Heart left ventricle (tissue), 16 donors: Measurements from ENCODE around the gene SMAD4. TPM values are rescaled to one million over a fixed set of nuclear protein-coding genes. Genes with fewer than 3 reads are reported as not detected.

Experiments used
- ATAC-seq, 4 donors: fragments of 200-7000 bp; cut with Tn5 transposase; one replicate each; pipeline ENCODE4 v1.9.1; 2020 to 2022; ENCODE audit warnings: moderate library complexity in 4 of 4, mild to moderate bottlenecking in 3 of 4, moderate number of reproducible peaks in 1 of 4
- DNase-seq, 5 donors: peaks; one replicate each; pipeline ENCODE4 v3.0.0-alpha.2; 2020
- H3K27ac ChIP-seq, 12 donors: fragments of 200-600 bp; sonication (generic) in 4 of 12; one replicate each; pipeline versions ENCODE4 v1.5.0 to v1.8.0; 2016 to 2022; ENCODE audit warnings: mild to moderate bottlenecking in 2 of 12
- H3K27me3 ChIP-seq, 9 donors: fragments of 200-600 bp; sonication (generic) in 2 of 9; one replicate each; pipeline versions ENCODE4 v1.5.1 to v1.8.0; 2016 to 2022; ENCODE audit warnings: mild to moderate bottlenecking in 3 of 9
- H3K36me3 ChIP-seq, 9 donors: fragments of 200-600 bp; sonication (generic) in 2 of 9; one replicate each; pipeline versions ENCODE4 v1.5.0 to v1.8.0; 2018 to 2022; ENCODE audit warnings: mild to moderate bottlenecking in 2 of 9
- H3K4me1 ChIP-seq, 12 donors: fragments of 200-600 bp; sonication (generic) in 4 of 12; one replicate each; pipeline versions ENCODE4 v1.5.0 to v1.8.0; 2016 to 2022; ENCODE audit warnings: mild to moderate bottlenecking in 3 of 12
- H3K4me3 ChIP-seq, 12 donors: fragments of 200-600 bp; sonication (generic) in 4 of 12; one replicate each; pipeline versions ENCODE4 v1.5.0 to v1.8.0; 2017 to 2022; ENCODE audit warnings: mild to moderate bottlenecking in 9 of 12, moderate library complexity in 4 of 12
- H3K9me3 ChIP-seq, 12 donors: fragments of 200-600 bp; sonication (generic) in 4 of 12; one replicate each; pipeline versions ENCODE4 v1.5.0 to v1.8.0; 2016 to 2022; ENCODE audit warnings: mild to moderate bottlenecking in 1 of 12
- POLR2A ChIP-seq, 2 donors: fragments of 450-650 bp; IDR thresholded peaks; one replicate each; pipeline ENCODE4 v1.6.1; 2017; ENCODE audit warnings: antibody characterized with exemption in 2 of 2, mild to moderate bottlenecking in 2 of 2, moderate library complexity in 2 of 2
- WGBS, 4 donors: extraction: QIAGEN DNeasy Blood & Tissue Kit in 2 of 4; methylation state at CpG; one replicate each; pipeline versions ENCODE4 v1.1.5 to v1.1.7; 2013 to 2018; 5-methylcytosine and 5-hydroxymethylcytosine counted together
- intact Hi-C, 10 donors: fragments of 100-400 bp; cut with DNase I; formaldehyde crosslinking; loops; one replicate each; pipeline versions ENCODE4 v1.11.1 to v1.14.2; 2022
- polyA plus RNA-seq, 2 donors: library from polyadenylated mRNA; stranded (reverse); fragments of 200-250 nt; gene quantifications; one replicate each; pipeline ENCODE4 v1.2.3, GENCODE V29; 2013
- total RNA-seq, 9 donors: library from RNA; depleted of rRNA in 2 of 9; stranded (reverse); fragments of >200 nt in 2 of 9; fragmentation: NEBNext Ultra II Directional in 3 of 9; extraction: Animal tissue kit (Norgen Biotek cat#: 25700) in 3 of 9; gene quantifications; one replicate each; pipeline versions ENCODE4 v1.1.0 to v1.2.4, GENCODE V29; 2016 to 2023
- TF ChIP-seq, protein P1 (sequence below), 12 donors: fragments of 200-600 bp; sonication (generic) in 4 of 12; IDR thresholded peaks; one replicate each; pipeline versions ENCODE4 v1.5.0 to v1.8.0; 2018 to 2022; ENCODE audit warnings: antibody characterized with exemption in 12 of 12, mild to moderate bottlenecking in 5 of 12
- donor health status: ischemic (EF 13 %, LVEDD 7.1; RV severe dilation, severe dysfunction).
- donor health status: healthy with polysubstance abuse.
- donor health status: DM: no; HTN: yes; CAD: no.
- donor health status: DM: no; HTN: no; CAD: no.
- donor health status: ischemic (EF 25% LVEDD 6.9; RV normal size, moderate dysfunction).
- donor health status: ischemic (EF 25% LVEDD 5.7; RV mildly dilated, moderate dysfunction).
- donor health status: healthy.
- donor health status: DM: yes; HTN: yes; CAD: no.
- donor health status: ischemic (EF 35%, LVEDD 5.7; RV mildly dilated, moderate dysfunction).
- donor health status: nonischemic (EF 11% LVEDD 7.7; RV severe dilation, severe dysfunction).
- donor health status: DM: yes; HTN: yes; CAD: no.
- donor health status: PGD.
- donor health status: ischemic (EF 29% LVEDD 5.4; RV normal size, mild dysfunction).
- donor health status: nonischemic (EF 23%, LVEDD 6.1; RV moderate dilation, normal function).

SMAD4 gene
- total and polyA plus RNA-seq, 11 donors = 10.8 to 103 (median 87.8) TPM

DNA sequence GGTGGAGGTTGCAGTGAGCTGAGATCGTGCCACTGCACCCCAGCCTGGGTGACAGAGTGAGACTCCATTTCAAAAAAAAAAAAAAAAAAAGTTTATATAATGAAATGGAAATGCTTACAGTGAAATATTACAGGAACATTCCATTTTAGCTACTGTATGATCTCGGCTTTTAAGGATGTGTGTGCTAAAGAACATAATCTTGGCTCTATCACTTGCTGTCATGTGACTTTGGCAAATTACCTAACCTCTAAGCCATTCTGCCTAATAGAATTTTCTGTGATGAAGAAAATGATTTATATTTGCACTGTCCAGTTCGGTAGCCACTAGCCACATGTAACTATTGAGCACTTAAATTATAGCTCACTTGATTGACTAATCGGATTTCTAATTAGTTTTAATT, 36.3 kb downstream of the SMAD4 start:
- TF ChIP-seq, protein P1, sequence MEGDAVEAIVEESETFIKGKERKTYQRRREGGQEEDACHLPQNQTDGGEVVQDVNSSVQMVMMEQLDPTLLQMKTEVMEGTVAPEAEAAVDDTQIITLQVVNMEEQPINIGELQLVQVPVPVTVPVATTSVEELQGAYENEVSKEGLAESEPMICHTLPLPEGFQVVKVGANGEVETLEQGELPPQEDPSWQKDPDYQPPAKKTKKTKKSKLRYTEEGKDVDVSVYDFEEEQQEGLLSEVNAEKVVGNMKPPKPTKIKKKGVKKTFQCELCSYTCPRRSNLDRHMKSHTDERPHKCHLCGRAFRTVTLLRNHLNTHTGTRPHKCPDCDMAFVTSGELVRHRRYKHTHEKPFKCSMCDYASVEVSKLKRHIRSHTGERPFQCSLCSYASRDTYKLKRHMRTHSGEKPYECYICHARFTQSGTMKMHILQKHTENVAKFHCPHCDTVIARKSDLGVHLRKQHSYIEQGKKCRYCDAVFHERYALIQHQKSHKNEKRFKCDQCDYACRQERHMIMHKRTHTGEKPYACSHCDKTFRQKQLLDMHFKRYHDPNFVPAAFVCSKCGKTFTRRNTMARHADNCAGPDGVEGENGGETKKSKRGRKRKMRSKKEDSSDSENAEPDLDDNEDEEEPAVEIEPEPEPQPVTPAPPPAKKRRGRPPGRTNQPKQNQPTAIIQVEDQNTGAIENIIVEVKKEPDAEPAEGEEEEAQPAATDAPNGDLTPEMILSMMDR (IDR thresholded peaks at IDR 0.05) = no peak
- TF ChIP-seq POLR2A (IDR thresholded peaks at IDR 0.05) = no peak
- Histone ChIP-seq H3K27me3 (no peaks in the 10 kb centered on the region), H3K36me3 (peaks cover 0 to 96% (median 88%) of the 10 kb centered on the region in 9 donors), H3K27ac (no peak overlapping the region), H3K4me3 (no peak overlapping the region), H3K4me1 (peaks cover 0 to 16% (median 1%) of the 10 kb centered on the region in 12 donors), H3K9me3 (no peaks in the 10 kb centered on the region)
- no peak for ATAC-seq
- intact Hi-C loops = no loop called here
- WGBS, 4 donors = 70 to 81% (median 78%) methylated on average over 4 of the region's 4 CpGs
- no peak for DNase-seq

DNA sequence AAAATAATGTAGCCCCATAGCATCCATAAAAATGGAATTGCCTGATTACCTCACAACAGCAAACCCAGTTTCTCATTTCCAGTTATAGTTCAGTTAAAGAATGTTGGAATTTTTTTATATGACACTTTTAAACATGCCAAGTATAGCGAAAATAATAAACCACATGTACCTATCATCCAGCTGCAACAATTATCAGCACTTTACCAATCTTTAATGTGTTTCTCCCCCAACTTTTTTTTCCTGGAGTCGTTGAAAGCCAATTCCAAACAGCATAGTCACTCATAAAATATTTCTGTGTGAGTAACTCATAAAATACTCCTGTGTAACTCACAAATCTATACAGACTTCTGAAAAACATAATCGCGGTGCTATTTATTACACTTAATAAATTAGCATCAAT, 38.1 kb downstream of the SMAD4 start:
- no peaks in the 10 kb centered on the region for H3K9me3 ChIP-seq
- H3K4me3 ChIP-seq = no peak overlapping the region
- peaks cover 0 to 90% (median 78%) of the 10 kb centered on the region in 9 donors for H3K36me3 ChIP-seq
- DNase-seq = no peak
- no peak for ATAC-seq
- H3K27me3 ChIP-seq = no peaks in the 10 kb centered on the region
- peaks cover 0 to 16% (median 3%) of the 10 kb centered on the region in 12 donors for H3K4me1 ChIP-seq
- intact Hi-C loops = no loop called here
- H3K27ac ChIP-seq = peak overlapping the region in 1 of 12 donors; percentile 35
- no peak for TF ChIP-seq POLR2A (IDR thresholded peaks at IDR 0.05)
- TF ChIP-seq, protein P1 (IDR thresholded peaks at IDR 0.05) = no peak
- 84 to 91% (median 88%) methylated on average over 4 of the region's 4 CpGs for WGBS, 4 donors

DNA sequence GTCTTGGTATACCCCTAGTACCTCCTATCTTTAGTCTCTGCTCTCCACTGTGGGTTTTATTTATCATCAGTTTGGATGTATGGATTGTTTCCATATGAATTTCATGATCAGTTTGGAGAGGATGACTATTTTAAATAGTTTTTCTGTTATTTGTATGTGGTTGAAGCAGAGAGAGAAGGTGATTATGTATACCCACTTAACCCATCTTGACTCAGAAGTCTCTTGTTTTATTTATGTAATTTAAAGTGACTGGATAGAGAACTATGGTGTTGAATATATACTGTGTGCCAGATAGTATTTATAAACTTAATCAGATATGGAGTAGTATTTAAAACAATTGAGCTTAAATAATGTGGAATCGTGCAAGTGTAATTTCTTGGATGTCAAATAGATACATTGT, 39.9 kb downstream of the SMAD4 start:
- intact Hi-C loops = no loop called here
- TF ChIP-seq, protein P1 (IDR thresholded peaks at IDR 0.05) = no peak

DNA sequence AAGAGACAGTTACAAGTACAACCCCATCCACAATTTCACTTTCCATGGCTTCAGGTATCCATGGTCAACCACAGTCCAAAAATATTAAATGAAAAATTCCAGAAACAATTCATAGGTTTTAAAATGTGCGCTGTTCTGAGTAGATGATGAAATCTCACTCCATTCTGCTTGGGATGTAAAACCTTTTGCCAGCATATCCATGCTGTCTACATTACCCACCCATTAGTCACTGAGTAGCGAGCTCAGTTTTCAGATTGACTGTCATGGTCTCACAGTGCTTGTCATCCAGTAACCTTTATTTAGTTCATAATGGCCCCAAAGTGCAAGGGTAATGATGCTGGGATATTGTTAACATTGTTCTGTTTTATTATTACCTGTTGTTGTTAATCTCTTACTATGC, 40.5 kb downstream of the SMAD4 start:
- peak in 1 of 4 donors; percentile 26 for ATAC-seq
- H3K27me3 ChIP-seq = no peaks in the 10 kb centered on the region
- peaks cover 0 to 20% (median 2%) of the 10 kb centered on the region in 12 donors for H3K4me1 ChIP-seq
- intact Hi-C loops = no loop called here
- no peak overlapping the region for H3K4me3 ChIP-seq
- TF ChIP-seq, protein P1 (IDR thresholded peaks at IDR 0.05) = no peak
- no peak for TF ChIP-seq POLR2A (IDR thresholded peaks at IDR 0.05)
- H3K27ac ChIP-seq = no peak overlapping the region
- 93 to 100% (median 98%) methylated on average over 2 of the region's 2 CpGs for WGBS, 4 donors
- DNase-seq = no peak
- H3K9me3 ChIP-seq = no peaks in the 10 kb centered on the region
- peaks cover 0 to 70% (median 61%) of the 10 kb centered on the region in 9 donors for H3K36me3 ChIP-seq

More for the DNA sequence above, 39.9 kb downstream of the SMAD4 start:
- H3K36me3 ChIP-seq = peaks cover 0 to 76% (median 67%) of the 10 kb centered on the region in 9 donors
- DNase-seq (no peak), ATAC-seq (no peak)
- peaks cover 0 to 13% (median 0%) of the 10 kb centered on the region in 12 donors for H3K4me1 ChIP-seq
- 75 to 87% (median 86%) methylated on average over 1 of the region's 1 CpG for WGBS, 4 donors
- H3K27ac ChIP-seq = no peak overlapping the region
- H3K9me3 ChIP-seq = no peaks in the 10 kb centered on the region
- H3K27me3 ChIP-seq = no peaks in the 10 kb centered on the region
- no peak overlapping the region for H3K4me3 ChIP-seq
